HG03064 (cell line): ENCODE results near the gene FEM1A.
"Not testable (repeated sequence)": the region's sequence is repeated elsewhere in the genome, so short reads cannot be mapped to it uniquely, and the experiment has no call there.

Source experiments
- ATAC-seq: cut with Tn5 transposase; IDR thresholded peaks from one replicate; pipeline ENCODE4 v1.9.1; 2021; ENCODE audit warnings: low read depth; ENCODE audit not compliant: unreplicated experiment

The FEM1A gene

DNA sequence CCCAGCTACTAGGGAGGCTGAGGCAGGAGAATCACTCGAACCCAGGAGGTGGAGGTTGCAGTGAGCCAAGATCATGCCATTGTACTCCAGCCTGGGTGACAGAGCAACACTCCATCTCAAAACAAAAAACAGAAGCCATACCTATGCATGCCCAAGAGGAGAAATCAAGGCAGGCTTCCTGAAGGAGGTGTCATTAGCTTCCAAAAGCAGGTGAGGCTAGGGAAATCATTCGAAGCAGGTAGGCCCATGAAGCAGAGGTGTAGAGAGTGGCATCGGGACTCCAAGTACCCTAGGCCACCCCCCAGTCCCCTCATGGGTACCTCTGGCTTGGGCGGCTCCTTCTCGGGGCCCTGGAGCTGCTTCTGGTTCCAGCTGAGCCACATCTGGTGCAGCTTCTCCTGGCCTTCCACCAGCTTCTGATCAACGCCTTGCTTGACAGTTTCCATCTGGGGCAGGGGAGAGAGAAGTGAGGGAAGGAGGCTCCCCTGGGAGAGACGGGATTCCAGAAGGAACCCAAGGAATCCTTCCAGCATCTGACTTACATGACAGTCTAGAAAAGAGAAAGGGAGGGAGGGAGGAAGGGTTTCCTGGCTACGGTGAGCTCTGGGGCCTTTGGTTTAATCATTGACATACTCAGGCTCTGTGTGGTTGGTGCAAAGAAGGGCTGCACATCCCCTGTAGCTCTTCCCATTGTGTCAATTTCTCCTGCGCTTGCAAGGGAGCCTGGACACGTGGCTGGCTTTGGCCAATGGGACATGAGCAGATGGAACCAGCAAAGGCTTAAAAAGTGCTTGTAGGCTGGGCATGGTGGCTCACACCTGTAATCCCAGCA lies 53.0 kb downstream of the FEM1A start:
- ATAC-seq: no peak

DNA sequence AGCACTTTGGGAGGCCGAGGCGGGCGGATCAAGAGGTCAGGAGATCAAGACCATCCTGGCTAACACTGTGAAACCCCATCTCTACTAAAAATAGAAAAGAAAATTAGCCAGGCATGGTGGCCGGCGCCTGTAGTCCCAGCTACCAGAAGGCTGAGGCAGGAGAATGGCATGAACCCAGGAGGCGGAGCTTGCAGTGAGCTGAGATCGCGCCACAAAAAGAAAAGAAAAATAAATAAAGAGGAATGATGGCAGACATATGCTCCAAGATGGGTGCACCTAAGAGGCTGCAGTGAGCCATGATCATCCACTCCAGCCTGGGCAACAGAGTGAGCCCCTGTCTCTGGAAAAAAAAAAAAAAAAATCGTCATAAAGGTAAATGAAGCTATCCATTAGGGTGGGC lies 54.4 kb downstream of the FEM1A start:
- not testable (repeated sequence) for ATAC-seq

DNA sequence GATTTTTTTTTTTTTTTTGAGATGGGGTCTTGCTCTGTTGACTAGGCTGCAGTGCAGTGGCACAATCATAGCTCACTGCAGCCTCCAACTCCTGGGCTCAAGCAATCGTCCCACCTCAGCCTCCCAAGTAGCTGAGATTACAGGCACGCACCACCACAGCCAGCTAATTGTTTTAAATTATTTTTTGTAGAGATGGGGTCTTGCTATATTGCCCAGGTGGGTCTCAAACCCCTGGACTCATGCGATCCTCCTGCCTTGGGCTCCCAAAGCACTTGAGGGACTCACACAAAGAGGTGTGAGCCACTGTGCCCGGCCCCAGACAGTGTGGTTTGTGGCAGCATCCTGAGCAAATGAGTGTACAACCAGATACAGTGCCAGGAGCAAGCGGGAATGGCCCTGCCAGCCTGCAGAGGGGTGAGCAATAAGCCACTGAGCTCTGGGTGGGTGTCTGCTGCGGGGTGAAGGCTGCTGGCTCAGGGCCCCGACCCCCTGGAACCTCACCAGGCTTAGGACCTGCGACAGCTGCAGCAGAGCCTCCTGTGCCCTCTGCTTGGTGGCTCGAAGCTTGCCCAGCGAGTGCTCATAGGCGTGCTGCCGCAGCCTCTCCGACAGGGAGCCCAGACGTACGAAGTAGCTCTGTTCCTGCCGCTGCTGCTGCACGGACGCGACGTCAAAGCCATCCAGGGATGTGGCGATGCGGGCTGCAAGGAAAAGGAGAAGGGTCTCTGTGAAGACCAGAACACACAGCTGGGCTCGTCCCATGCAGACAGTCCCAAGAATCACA lies 55.8 kb downstream of the FEM1A start:
- ATAC-seq: no peak

DNA sequence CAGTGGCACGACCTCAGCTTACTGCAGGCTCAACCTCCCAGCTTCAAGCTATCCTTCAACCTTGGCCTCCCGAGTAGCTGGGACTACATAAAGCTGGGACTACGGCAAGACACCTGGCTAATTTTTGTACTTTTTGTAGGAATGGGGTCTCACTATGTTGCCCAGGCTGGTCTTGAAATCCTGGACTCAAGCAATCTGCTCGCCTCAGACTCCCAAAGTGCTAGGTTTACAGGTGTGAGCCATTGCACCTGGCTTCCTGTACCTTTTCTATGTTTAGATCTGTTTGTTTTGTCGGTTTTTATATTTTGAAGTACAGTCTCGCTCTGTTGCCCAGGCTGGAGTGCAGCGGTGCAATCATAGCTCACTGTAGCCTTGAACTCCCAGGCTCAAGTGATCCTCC lies 57.5 kb downstream of the FEM1A start:
- ATAC-seq: no peak
